NOMO-1 treated with DMSO at 0.1 percent for 48 hours (cell line): ENCODE results near the gene CEMIP.

Source experiments
- DNase-seq: peaks from one replicate; lab custom pipeline; 2025; ENCODE audit not compliant: unreplicated experiment; lab: John Stamatoyannopoulos, UW

The CEMIP gene

DNA sequence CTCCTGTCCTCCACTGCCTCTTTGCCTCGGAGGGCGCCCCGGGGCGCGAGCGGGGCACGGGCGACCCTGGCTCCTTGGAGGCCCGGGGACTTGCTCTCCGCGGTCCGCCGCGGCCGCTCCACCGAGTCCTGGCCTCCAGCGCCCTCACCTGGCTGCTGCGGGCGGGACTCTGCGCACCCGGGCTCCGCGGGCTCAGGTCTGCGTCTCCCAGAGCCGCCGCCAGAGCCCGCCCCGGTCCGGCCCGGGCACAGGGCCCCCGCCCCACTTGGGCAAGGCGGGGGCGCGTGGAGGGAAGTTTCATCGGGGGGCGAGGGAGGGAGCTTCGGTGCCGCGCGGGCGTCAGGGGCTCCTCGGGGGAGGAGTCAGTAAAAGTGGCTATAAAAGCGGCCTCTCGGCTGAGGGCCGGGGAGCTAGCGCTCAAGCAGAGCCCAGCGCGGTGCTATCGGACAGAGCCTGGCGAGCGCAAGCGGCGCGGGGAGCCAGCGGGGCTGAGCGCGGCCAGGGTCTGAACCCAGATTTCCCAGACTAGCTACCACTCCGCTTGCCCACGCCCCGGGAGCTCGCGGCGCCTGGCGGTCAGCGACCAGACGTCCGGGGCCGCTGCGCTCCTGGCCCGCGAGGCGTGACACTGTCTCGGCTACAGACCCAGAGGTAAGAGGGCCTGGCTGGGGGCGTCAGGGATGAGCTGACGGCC lies at the start of gene CEMIP:
Gene CEMIP (plus strand): TSS at position 407 of the 694 bp plus-strand sequence. CDS start 94,510 bp downstream, outside the sequence.
- DNase-seq = peak; percentile 63

DNA sequence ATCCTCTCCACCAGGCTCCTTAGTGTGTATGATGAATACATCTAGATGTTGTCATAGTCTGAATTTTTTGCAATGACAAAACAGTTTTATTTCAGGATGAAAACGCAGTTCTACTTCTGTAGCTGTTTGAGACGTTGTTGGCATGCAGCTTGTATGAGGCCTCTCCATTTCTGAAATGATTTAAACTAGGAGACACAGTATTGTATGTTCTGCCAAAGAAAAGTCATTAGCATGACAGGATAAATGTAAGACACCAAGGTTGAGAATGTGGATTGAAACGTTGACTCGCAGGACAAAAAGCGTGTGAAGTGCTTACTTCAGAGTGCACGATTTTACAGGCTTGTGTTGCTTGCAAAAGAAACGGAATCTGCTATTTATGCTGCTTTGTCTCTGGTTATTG lies 48.8 kb upstream of the CEMIP start:
- no peak for DNase-seq

DNA sequence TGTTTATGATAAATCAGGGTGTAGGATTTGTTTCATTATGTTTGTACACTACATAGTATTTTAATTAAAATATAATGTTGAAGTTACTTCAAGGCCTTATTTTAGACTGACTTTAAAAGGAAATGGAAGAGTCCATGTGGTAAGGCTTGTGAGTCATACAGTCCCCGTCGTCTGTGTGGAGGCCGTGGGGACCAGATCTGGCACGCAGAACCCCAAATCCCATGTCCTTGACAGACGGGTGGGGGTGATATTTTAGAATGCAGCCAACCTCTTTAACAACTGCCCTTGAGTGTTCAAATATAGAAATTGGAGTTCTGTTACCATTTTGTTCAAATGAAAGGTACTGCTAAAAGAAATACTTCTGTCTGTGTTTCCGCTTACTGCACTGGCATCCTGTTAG lies 48.2 kb upstream of the CEMIP start:
- DNase-seq = peak; percentile 14

GRCh38 chr15:80732167-80732566 lies 47.0 kb upstream of the CEMIP start:
- no peak for DNase-seq

- no peak for DNase-seq
Observed at GRCh38 chr15:80732818-80733217, 46.4 kb upstream of the CEMIP start.

DNA sequence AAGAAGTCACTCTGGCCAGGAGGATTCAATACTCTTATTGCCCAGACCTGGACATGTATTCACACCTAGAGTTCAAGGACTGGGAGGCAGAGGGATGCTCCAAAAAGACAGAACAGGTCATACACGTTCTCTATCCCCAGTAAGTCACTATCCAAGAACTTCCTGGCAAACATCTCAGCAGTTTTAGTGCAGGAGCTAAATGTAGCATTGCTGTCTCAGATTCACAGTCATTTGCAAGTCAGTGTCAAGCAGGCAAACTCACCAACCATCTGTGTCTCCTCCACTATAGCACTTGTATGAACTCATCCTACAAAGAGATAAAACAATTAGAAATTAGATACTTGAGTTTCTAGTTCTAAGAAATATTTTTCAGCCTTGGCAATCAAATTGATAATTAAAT lies 45.7 kb upstream of the CEMIP start:
- DNase-seq = no peak

DNA sequence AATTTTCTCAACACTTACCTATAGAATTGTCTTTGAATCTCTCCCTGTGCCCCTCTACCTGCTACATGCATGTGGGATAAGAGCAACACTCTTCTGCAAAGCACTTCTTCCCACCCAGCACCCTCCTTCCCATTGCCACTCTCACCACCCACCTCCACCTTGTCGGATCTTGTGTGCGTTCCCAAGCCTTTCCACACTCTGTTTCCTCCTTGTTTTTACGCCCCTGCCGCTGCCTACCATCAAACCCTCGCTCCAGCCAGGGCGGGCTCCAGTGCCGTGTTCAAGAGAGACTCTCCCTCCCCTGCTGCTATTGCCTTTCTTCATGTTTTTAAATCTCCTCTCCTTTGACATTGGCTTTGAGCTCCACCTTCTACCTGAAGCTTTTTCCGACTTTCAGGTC lies 43.8 kb upstream of the CEMIP start:
- DNase-seq = no peak

GRCh38 chr15:80736560-80736959 lies 42.6 kb upstream of the CEMIP start:
- no peak for DNase-seq

DNA sequence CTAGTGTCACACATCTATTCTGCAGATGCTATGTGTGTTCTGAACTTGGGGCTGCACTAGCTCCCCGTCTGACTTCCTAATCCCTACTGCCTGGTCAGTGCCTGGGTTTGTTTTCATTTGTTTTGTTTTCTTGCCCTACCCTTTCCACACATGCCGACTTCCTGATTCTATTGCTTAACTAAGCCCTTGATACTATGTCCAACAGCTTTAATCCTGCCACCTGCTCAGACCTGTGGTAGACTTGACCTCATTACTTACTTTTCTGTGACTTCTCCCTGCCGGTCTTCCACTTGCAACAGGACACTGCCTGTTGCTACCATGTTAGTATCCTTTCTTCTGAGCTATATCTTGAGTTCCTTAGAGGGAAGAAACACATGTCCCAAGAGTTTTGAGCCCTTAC lies 39.3 kb upstream of the CEMIP start:
- DNase-seq = no peak

GRCh38 chr15:80742081-80742480 lies 37.1 kb upstream of the CEMIP start:
- DNase-seq = no peak

- no peak for DNase-seq
Observed at GRCh38 chr15:80743189-80743833, 35.9 kb upstream of the CEMIP start.

- no peak for DNase-seq
Observed at GRCh38 chr15:80744415-80744814, 34.8 kb upstream of the CEMIP start.

GRCh38 chr15:80744826-80745225 lies 34.3 kb upstream of the CEMIP start:
- DNase-seq = peak; percentile 55

DNA sequence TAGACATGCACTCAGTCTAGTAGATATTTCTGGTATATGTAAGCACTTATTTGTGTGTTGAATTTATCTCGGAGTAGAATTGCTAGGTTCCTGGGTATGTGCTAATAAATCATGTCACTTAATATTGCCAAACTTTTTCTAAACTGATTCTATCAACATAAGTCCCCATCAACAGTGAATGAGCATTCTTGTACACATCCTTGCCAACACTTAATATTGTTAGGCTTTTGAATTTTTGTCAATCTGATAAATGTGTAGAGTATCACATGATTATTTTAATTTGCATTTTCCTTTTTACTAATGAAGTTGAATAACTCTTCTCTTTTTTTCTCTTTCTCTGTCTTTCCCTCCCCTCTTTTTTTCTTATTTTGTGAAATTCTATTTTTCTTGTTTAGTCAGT lies 33.3 kb upstream of the CEMIP start:
- no peak for DNase-seq

- DNase-seq = no peak
Observed at GRCh38 chr15:80747317-80748053, 31.7 kb upstream of the CEMIP start.

- DNase-seq = no peak
Observed at GRCh38 chr15:80749589-80749988, 29.6 kb upstream of the CEMIP start.

DNA sequence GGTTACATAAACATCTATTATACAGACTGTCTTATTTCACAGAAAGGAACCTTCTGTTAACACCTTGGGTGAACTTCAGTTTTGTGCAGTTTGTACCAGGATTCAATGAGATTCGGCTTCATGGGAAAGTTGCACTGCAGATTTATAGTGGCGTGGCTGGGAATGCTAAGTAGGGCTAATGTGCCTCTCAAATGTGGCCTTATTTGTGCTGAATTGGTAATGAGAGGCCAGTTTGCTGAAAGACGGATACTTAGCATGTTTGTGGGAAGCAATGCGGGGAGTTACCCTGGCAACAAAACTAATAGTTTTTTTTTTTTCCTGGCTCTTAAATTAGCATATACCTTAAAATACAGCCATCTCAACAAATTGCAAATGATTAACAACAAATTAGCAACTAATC lies 28.6 kb upstream of the CEMIP start:
- DNase-seq = no peak

GRCh38 chr15:80752204-80752603 lies 27.0 kb upstream of the CEMIP start:
- no peak for DNase-seq

- DNase-seq = no peak
Observed at GRCh38 chr15:80753161-80753560, 26.0 kb upstream of the CEMIP start.

GRCh38 chr15:80754014-80754413 lies 25.2 kb upstream of the CEMIP start:
- DNase-seq = no peak

- no peak for DNase-seq
Observed at GRCh38 chr15:80755885-80756284, 23.3 kb upstream of the CEMIP start.

GRCh38 chr15:80758130-80758745 lies 20.9 kb upstream of the CEMIP start:
- no peak for DNase-seq
